Fibroblast of skin of right quadriceps (primary cell): ENCODE measurements around the gene CBLB.

Experiments used
- DNase-seq: peaks from one replicate; pipeline ENCODE4 v3.0.0-alpha.2; 2013

Gene CBLB

DNA sequence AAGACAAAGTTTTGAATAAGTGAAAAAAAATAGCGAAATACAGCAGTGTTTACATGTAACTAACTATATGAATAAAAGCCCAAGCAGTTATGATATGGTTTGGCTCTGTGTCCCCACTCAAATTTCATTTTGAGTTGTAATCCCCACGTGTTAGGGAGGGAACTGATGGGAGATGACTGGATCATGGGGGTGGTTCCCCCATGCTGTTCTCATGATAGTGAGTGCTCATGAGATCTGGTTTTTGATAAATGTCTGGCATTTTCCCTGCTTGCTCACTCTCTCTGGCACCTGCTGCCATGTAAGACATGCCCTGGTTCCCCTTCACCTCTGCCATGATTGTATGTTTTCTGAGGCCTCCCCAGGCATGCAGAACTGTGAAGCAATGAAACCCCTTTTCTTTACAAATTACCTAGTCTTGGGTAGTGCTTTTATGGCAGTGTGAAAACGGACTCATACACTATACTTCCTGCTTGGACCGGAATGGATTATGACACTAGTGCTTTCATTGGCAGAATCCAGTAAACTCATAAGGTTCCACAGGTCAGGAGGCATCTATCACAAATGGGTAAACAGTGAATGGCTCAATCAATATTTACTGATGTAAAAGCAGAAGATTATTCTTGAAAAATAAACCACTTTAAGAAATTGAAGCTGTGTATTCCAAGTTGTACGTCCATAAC, 192.1 kb downstream of the CBLB start:
- DNase-seq: no peak

GRCh38 chr3:105674437-105675065, 194.3 kb downstream of the CBLB start:
- no peak for DNase-seq

DNA sequence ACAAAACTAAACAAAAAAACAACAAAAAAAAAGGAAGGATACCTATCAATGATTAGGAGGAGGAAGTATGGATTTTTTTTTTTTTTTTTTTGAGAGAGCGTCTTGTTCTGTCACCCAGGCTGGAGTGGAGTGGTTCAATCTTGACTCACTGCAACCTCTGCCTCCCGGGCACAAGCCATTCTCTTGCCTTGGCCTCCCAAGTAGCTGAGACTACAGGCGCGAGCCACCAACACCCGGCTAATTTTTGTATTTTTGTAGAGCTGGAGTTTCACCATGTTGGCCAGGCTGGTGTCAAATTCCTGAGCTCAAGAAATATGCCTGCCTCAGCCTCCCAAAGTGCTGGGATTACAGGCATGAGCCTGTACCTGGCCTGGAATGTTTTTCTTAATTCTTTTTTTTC, 195.8 kb downstream of the CBLB start:
- DNase-seq: no peak

DNA sequence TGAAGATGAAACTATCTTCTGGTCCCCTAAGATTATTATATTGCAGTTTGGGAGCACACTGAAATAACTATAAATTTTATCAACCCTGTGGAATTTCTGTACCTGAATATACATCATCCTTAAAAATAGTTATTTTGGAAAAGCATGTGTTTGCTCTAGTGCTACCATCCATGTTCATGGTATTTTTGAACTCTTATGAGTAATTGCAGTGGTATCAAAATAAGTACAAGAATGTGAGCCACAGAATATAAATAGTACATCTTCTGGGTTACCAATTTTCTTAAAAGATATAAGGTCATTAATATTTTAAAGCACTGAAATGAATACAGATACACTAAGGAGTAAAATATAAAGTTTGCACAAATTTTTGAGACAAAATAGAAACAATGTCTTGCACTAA, 206.5 kb downstream of the CBLB start:
- DNase-seq: peak; percentile 24

DNA sequence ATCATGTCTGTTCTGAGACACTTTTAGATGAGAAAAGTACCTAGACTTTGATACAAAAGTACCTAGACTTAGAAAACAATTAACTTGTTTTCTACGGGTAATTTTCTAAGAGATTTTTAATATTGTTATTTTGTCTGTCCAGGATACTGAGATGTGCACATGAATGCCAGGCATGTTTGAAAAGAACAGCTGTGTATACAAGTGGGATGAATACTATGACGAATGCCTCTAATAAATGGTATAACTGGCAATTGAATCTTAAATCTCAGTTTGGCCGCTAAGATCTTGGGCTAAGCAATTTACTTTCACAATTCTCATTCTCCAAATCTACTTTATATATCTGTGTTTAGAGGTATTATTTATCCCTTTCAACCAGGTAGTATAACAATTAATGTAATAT, 207.4 kb downstream of the CBLB start:
- no peak for DNase-seq

DNA sequence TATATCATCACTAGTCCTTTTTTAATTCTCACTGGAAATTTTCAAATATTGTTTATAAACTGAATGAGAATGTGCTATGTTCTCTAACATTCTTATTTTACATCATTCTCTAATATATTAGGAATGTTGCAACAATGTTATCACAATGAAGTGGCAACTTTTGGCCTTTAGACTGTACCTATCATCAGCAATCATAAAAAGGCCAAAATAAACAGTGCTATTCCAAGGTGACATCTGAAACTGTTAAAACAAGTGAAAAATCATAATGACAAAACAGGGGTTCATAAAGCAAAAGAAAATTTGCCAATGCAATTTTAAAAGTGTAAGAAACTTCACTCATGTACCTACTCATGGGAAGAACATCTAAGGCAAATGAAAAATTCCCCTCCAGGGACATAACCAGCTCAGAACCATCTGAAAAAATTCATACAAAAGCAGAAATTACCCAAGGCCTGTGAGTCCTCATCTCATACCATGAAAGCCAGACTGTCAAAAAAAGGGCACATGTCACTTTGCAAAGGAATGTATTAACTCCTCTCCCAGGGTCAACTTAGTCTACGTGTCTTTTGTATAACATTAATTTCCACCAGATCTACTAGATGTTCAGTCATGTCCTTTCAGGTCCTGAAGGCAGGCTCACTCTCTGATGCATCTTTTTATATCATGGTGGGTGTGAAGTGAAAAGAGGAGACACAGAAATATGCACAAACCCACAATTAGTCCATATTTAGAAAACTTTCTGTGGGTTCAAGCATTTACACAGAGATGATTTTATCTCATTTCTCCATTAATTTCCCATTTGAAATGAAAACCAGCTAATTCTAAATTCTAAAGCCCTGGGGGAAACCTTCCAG, 211.9 kb downstream of the CBLB start:
- DNase-seq: no peak

DNA sequence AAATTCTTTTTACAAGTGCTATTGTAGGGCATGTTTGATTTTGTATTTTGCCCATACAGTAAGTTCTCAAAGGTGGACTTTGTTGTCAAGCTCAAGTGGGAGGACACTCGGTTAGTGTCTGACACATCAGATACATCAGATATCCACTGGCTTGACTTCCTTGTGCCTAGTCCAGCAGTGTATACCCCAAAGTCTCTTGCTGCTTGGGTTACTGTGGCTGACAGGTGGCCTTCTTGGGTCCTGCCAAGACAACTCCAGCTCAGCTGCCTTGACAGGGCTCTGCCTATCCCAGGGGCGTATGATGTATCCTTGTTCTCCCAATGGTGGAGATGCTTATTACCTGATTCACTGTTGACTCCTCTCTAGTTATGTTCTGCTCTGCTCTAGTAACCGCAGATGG, 214.9 kb downstream of the CBLB start:
- no peak for DNase-seq

DNA sequence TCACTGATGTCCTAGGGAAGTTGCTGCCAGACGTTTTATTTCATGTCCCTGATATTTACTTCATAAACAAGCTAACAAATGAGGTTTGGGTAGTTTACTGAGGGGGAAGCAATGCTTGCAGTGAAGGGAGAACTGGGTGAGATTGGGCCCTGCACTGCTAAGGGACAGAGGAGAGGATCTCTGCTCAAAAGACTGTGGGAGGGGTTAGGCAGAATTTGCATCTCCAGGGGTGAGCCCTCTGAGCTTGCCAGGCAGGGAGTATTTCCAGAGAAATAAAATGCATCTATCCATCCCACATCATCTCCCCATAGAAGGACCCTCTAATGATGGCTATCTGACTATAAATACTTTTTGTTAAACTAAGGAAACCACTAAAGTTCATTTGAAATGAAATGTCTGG, 215.6 kb downstream of the CBLB start:
- no peak for DNase-seq

- DNase-seq: no peak
Observed at GRCh38 chr3:105649480-105649879, 219.3 kb downstream of the CBLB start.

GRCh38 chr3:105647047-105647446, 221.8 kb downstream of the CBLB start:
- DNase-seq: peak; percentile 90

- DNase-seq: no peak
Observed at GRCh38 chr3:105639131-105639530, 229.7 kb downstream of the CBLB start.

- DNase-seq: no peak
Observed at GRCh38 chr3:105634708-105635107, 234.1 kb downstream of the CBLB start.

- DNase-seq: peak; percentile 18
Observed at GRCh38 chr3:105629718-105630117, 239.1 kb downstream of the CBLB start.

DNA sequence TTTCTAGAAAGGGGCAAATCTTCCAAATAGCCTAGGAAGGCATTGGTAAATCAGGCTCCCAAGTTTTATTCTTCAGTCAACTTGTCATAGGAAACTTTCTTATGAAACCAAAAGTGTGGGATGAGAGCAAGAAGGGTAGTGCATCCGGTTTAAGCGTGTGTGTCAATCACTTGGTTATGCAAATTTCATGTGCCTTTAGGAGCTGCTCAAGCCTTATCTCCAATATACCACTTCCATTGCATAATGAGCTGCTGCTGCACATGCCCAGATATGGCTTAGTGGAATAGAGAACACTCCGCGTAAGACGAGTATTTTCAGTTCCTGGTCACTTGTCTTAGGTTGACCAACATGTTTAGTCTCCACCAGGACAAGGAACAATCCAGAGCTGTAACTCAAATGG, 242.1 kb downstream of the CBLB start:
- no peak for DNase-seq

DNA sequence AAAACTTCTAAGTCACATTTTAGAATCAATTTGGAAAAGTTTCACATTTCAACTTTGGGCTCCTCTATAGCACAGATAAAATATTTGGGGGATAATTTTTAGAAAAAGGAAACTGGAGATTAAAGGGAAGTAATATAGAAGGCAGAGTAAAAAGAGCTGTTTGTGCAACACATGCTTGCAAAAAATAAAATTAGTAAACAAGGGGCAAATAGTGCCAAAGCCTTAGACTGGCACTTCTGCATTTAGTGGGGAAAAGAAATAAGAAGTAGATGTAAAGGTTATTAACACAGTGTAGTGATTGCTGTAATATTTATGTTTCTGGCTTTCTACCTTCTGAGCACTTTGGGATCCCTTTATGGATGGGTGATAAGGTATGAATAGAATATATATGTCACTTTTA, 246.6 kb downstream of the CBLB start:
- DNase-seq: no peak

- no peak for DNase-seq
Observed at GRCh38 chr3:105620236-105620635, 248.6 kb downstream of the CBLB start.

DNA sequence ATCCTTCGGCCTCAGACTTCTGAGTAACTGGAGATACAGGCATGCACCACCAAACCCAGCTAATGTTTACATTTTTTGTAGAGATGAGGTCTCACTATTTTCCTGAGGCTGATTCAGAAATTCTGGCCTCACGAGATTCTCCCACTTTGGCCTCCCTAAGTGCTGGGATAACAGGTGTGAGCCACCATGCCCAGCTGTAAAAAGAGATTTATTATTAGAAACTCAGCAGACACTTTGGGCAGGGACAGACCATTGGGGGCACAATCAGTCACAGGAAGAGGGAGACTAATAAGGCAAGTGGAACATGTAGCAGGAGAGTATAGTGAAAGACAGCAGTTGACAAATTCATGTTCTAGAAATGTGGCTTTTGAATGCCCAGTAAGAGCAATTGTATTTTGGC, 249.2 kb downstream of the CBLB start:
- no peak for DNase-seq

DNA sequence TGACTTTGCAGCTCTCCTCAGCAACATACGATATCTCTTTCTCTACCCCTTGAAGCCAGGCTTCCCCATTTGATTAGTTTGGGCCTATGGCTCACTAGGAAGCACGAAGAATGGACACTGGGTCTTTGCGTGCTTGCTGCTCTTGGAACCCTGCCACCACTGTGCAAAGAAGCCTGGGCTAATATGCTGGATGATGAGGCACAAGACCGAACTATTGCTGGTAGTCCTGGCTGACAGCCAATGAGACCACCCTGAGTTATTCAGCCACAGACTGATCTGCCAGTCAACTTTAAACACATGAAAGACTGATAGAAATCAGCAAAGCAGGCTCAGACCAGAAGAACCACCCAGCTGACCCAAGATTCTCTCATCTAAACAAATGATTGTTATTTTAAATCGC, 250.3 kb downstream of the CBLB start:
- no peak for DNase-seq

GRCh38 chr3:105616374-105617121, 252.3 kb downstream of the CBLB start:
- no peak for DNase-seq

DNA sequence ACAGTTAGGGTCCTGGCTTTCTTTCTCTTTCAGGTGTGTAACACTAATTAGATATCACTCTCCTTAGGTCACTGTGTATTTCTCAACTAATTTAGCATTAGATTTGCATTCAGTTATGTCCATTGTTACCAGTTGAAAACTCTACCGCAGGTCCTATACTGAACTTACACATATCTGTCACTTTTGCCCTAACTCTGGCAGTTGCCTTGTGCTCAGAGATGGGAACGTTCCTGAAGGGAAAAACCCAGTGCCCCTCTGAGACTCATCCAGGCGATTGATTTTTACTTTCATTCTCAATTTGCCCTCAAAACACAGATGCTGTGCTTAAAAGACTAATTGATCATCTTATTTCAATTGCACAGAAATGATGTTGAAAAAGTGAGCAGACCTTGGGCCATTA, 253.0 kb downstream of the CBLB start:
- DNase-seq: no peak

DNA sequence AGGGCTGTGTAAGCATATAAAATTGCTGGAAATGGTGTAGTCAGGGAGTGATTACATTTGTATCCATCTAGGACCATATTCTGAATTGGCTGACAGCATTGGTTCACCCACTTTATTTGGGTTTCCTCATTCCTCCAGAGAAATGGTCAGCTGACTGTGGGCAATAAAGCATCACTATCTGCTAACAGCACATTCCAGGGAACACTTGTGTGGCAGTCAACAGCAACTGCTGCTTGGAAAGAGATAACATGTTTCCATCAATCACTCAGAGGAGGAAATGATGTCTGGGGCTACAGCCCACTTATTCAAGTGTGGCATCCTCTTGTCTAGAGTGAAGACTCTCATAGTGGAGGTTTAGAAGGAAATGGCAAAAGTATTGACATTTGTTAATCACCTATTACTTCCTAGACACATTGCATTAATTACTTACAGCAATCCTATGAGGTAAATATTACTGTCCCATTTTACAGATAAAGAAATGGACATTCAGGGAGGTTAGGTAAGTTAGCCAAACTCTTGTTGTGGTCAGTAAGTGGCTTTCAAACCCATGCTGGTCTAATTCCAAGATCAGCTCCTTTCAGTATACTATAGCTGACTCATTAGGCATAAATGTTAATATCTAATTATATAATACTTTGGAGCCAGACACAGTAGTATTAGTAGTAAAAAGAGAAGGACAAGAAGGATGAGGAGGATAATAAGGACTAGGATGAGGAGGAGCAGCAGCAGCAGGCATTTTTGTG, 254.4 kb downstream of the CBLB start:
- peak; percentile 23 for DNase-seq

- peak; percentile 44 for DNase-seq
Observed at GRCh38 chr3:105613120-105613519, 255.7 kb downstream of the CBLB start.
